Pancreas (tissue), 10 donors: ENCODE results near the gene OR2T5. TPM values are rescaled to one million over a fixed set of nuclear protein-coding genes. Genes with fewer than 3 reads are reported as not detected.
"Not testable (repeated sequence)": the region's sequence is repeated elsewhere in the genome, so short reads cannot be mapped to it uniquely, and the experiment has no call there.

Source experiments
- ATAC-seq, 4 donors: fragments of 200-7000 bp; cut with Tn5 transposase; one replicate each; pipeline versions ENCODE4 v1.8.0 to v1.9.1; 2020; ENCODE audit warnings: mild to moderate bottlenecking in 4 of 4, moderate library complexity in 4 of 4
- DNase-seq, 6 donors: peaks; one replicate each; pipeline ENCODE4 v3.0.0-alpha.2; 2020
- FAIRE-seq: peaks from 2 replicates; lab custom pipeline; 2012; peaks lifted over from hg19 to GRCh38; lab: Jason Lieb, UNC
- H3K27ac ChIP-seq, 4 donors: fragments of 200-600 bp; sonication (generic); 1 replicate in 3 of 4; 2 replicates in 1 of 4; pipeline versions ENCODE4 v1.5.0 to v1.8.0; 2020
- H3K27me3 ChIP-seq, 4 donors: fragments of 200-600 bp; one replicate each; pipeline ENCODE4 v1.8.0; 2021
- H3K36me3 ChIP-seq, 3 donors: fragments of 200-600 bp; sonication (generic) in 1 of 3; one replicate each; pipeline versions ENCODE4 v1.5.0 to v1.8.0; 2020 to 2021
- H3K4me1 ChIP-seq, 3 donors: fragments of 200-600 bp; one replicate each; pipeline ENCODE4 v1.8.0; 2021
- H3K4me3 ChIP-seq, 4 donors: fragments of 200-600 bp; sonication (generic) in 2 of 4; one replicate each; pipeline versions ENCODE4 v1.5.0 to v1.8.0; 2020 to 2021
- H3K9me3 ChIP-seq, 4 donors: fragments of 200-600 bp; one replicate each; pipeline ENCODE4 v1.8.0; 2021
- WGBS, 2 donors: extraction: QIAGEN DNeasy Blood & Tissue Kit; methylation state at CpG; one replicate each; pipeline ENCODE4 v1.1.7; 2013; 5-methylcytosine and 5-hydroxymethylcytosine counted together
- intact Hi-C, 3 donors: fragments of 100-400 bp; cut with DNase I; formaldehyde crosslinking; loops; one replicate each; pipeline versions ENCODE4 v1.11.1 to v1.14.2; 2022
- polyA plus RNA-seq, 2 donors: library from polyadenylated mRNA; stranded (reverse); fragments of 200-250 nt; gene quantifications; one replicate each; pipeline ENCODE4 v1.2.3, GENCODE V29; 2013
- total RNA-seq, 6 donors: library from RNA; stranded (reverse); fragmentation: NEBNext Ultra II Directional in 4 of 6; extraction: Animal tissue kit (Norgen Biotek cat#: 25700) in 4 of 6; gene quantifications; one replicate each; pipeline versions ENCODE4 v1.2.1 to v1.2.4, GENCODE V29; 2021 to 2023
- TF ChIP-seq, protein P1 (sequence below), 4 donors: fragments of 200-600 bp; sonication (generic) in 3 of 4; IDR thresholded peaks; one replicate each; pipeline versions ENCODE4 v1.5.0 to v1.8.0; 2021; ENCODE audit warnings: antibody characterized with exemption in 4 of 4
- donor health status: healthy with polysubstance abuse.
- donor health status: DM: no; HTN: no; CAD: no; lungs with moderate emphysema.
- donor health status: DM: no; HTN: no; CAD: no.
- donor health status: control.
- donor health status: control.
- donor health status: Bipolar disorder and iron deficiency.
- donor health status: DM: yes; HTN: yes; CAD: no.
- donor health status: DM: no; HTN: no; CAD: no.
- donor health status: DM: no; HTN: no; CAD: no.
- donor health status: DM: yes; HTN: yes; CAD: no.

OR2T5 gene
- total and polyA plus RNA-seq, 8 donors: not detected

DNA sequence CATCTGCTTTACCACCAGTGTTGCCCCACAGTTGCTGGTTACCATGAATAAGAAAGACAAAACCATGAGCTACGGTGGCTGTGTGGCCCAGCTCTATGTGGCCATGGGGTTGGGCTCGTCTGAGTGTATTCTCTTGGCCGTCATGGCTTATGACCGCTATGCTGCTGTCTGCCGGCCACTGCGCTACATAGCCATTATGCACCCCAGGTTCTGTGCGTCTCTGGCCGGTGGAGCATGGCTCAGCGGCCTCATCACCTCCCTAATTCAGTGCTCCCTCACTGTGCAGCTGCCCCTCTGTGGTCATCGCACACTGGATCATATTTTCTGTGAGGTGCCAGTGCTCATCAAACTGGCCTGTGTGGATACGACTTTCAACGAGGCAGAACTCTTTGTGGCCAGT lies 33.5 kb downstream of the OR2T5 start:
- peak in 1 of 6 donors; percentile 22 for DNase-seq
- no peaks in the 10 kb centered on the region for H3K9me3 ChIP-seq
- H3K27ac ChIP-seq: no peak overlapping the region
- H3K4me3 ChIP-seq: no peak overlapping the region
- FAIRE-seq: no peak
- no peaks in the 10 kb centered on the region for H3K27me3 ChIP-seq
- H3K4me1 ChIP-seq: no peaks in the 10 kb centered on the region
- WGBS, 2 donors: 61 to 76% methylated on average over 12 of the region's 12 CpGs
- TF ChIP-seq, protein P1, sequence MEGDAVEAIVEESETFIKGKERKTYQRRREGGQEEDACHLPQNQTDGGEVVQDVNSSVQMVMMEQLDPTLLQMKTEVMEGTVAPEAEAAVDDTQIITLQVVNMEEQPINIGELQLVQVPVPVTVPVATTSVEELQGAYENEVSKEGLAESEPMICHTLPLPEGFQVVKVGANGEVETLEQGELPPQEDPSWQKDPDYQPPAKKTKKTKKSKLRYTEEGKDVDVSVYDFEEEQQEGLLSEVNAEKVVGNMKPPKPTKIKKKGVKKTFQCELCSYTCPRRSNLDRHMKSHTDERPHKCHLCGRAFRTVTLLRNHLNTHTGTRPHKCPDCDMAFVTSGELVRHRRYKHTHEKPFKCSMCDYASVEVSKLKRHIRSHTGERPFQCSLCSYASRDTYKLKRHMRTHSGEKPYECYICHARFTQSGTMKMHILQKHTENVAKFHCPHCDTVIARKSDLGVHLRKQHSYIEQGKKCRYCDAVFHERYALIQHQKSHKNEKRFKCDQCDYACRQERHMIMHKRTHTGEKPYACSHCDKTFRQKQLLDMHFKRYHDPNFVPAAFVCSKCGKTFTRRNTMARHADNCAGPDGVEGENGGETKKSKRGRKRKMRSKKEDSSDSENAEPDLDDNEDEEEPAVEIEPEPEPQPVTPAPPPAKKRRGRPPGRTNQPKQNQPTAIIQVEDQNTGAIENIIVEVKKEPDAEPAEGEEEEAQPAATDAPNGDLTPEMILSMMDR (IDR thresholded peaks at IDR 0.05): no peak
- no peaks in the 10 kb centered on the region for H3K36me3 ChIP-seq
- no peak for ATAC-seq
- intact Hi-C loops: no loop called here

DNA sequence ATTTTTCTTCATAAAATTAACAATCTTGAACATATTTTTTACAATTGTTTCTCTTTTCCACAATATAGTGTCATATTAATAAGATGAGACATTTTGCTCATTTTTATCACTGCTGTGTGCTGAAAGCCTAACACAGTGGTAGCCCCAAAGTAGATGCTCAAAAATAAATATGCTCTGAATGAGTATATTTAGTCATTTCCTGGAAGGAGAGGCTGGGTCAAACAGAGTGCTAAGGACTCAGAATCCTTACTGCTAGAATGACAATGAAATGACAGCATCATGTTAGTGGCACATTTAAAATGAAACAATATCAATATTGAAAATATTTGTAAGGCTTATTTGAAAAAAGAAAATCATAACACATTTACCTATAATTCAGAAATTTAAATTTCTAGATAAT lies 49.1 kb downstream of the OR2T5 start:
- H3K27ac ChIP-seq, H3K9me3 ChIP-seq, H3K4me1 ChIP-seq, H3K36me3 ChIP-seq, intact Hi-C loops, H3K27me3 ChIP-seq, H3K4me3 ChIP-seq, DNase-seq, ATAC-seq: not testable (repeated sequence)
- FAIRE-seq: peak; percentile 97

Other genes starting within 250 kb of the OR2T5 start
- gene OR2T33, start 210.6 kb upstream of the OR2T5 start, total RNA-seq: not detected
- not detected for gene OR2T33, start 210.6 kb upstream of the OR2T5 start, polyA plus RNA-seq
- gene OR2T12, start 185.2 kb upstream of the OR2T5 start, total RNA-seq: not detected
- gene OR2T12, start 185.2 kb upstream of the OR2T5 start, polyA plus RNA-seq: not detected
- not detected for gene OR2M7, start 164.0 kb upstream of the OR2T5 start, total RNA-seq
- gene OR2M7, start 164.0 kb upstream of the OR2T5 start, polyA plus RNA-seq: not detected
- gene OR14C36, start 139.8 kb upstream of the OR2T5 start, total RNA-seq: not detected
- gene OR14C36, start 139.8 kb upstream of the OR2T5 start, polyA plus RNA-seq: not detected
- gene OR2T4, start 126.9 kb upstream of the OR2T5 start, total RNA-seq: not detected
- not detected for gene OR2T4, start 126.9 kb upstream of the OR2T5 start, polyA plus RNA-seq
- not detected for gene OR2T6, start 112.8 kb upstream of the OR2T5 start, total RNA-seq
- gene OR2T6, start 112.8 kb upstream of the OR2T5 start, polyA plus RNA-seq: not detected
- not detected for gene OR2T1, start 85.5 kb upstream of the OR2T5 start, total RNA-seq
- not detected for gene OR2T1, start 85.5 kb upstream of the OR2T5 start, polyA plus RNA-seq
- under 1 TPM in 1 of 6 donors, not detected in 5; 0.06 TPM for gene OR2T2, start 43.0 kb upstream of the OR2T5 start, total RNA-seq
- not detected for gene OR2T2, start 43.0 kb upstream of the OR2T5 start, polyA plus RNA-seq
- not detected for gene OR2T3, start 15.2 kb upstream of the OR2T5 start, total RNA-seq
- gene OR2T3, start 15.2 kb upstream of the OR2T5 start, polyA plus RNA-seq: not detected
- not detected for gene OR2G6, start 19.5 kb downstream of the OR2T5 start, total RNA-seq
- not detected for gene OR2G6, start 19.5 kb downstream of the OR2T5 start, polyA plus RNA-seq
- gene OR2T29, start 74.2 kb downstream of the OR2T5 start, total RNA-seq: under 1 TPM in 1 of 6 donors, not detected in 5; 0.12 TPM
- gene OR2T29, start 74.2 kb downstream of the OR2T5 start, polyA plus RNA-seq: not detected
- gene OR2T34, start 86.2 kb downstream of the OR2T5 start, total RNA-seq: not detected
- not detected for gene OR2T34, start 86.2 kb downstream of the OR2T5 start, polyA plus RNA-seq
- gene OR2T10, start 109.1 kb downstream of the OR2T5 start, total RNA-seq: under 1 TPM in 1 of 6 donors, not detected in 5; 0.12 TPM
- under 1 TPM; 0.23 TPM for gene OR2T10, start 109.1 kb downstream of the OR2T5 start, polyA plus RNA-seq
- gene OR2T11, start 146.5 kb downstream of the OR2T5 start, total RNA-seq: under 1 TPM in 2 of 6 donors, not detected in 4; 0.09 to 0.12 TPM
- under 1 TPM in 1 of 2 donors, not detected in 1; 0.04 TPM for gene OR2T11, start 146.5 kb downstream of the OR2T5 start, polyA plus RNA-seq
- not detected for gene OR2T35, start 156.7 kb downstream of the OR2T5 start, total RNA-seq
- gene OR2T35, start 156.7 kb downstream of the OR2T5 start, polyA plus RNA-seq: not detected
- gene OR2T27, start 166.9 kb downstream of the OR2T5 start, total RNA-seq: not detected
- not detected for gene OR2T27, start 166.9 kb downstream of the OR2T5 start, polyA plus RNA-seq
- gene OR14I1, start 214.2 kb downstream of the OR2T5 start, total RNA-seq: not detected
- gene OR14I1, start 214.2 kb downstream of the OR2T5 start, polyA plus RNA-seq: not detected